Measurements from ENCODE around the gene SOS1. TPM values are rescaled to one million over a fixed set of nuclear protein-coding genes. Genes with fewer than 3 reads are reported as not detected.

Gene SOS1
- polyA plus RNA-seq, 1 of the 3 experiments (the other 2 are of a cell fraction) = 12.8 TPM

DNA sequence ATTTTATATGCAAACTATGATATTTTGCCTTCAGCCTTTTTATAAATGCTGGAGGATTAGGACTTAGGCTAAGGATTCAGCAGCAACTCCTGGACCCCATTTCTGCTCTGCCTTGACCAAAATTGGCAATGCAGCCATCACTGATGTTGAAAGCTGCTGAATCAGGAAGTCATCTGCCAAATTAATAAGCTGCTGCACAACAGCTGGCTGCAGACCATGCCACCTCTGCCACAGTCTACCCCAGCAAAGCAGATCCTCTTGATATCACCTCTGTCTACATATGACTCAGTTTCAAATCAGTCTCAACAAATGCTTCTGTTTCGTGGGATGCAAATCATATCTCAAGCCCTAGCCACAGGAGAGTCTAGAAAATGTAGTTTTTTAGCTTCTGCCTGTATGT, 7.1 kb upstream of the SOS1 start (continued):
- TF ChIP-seq, protein P1, sequence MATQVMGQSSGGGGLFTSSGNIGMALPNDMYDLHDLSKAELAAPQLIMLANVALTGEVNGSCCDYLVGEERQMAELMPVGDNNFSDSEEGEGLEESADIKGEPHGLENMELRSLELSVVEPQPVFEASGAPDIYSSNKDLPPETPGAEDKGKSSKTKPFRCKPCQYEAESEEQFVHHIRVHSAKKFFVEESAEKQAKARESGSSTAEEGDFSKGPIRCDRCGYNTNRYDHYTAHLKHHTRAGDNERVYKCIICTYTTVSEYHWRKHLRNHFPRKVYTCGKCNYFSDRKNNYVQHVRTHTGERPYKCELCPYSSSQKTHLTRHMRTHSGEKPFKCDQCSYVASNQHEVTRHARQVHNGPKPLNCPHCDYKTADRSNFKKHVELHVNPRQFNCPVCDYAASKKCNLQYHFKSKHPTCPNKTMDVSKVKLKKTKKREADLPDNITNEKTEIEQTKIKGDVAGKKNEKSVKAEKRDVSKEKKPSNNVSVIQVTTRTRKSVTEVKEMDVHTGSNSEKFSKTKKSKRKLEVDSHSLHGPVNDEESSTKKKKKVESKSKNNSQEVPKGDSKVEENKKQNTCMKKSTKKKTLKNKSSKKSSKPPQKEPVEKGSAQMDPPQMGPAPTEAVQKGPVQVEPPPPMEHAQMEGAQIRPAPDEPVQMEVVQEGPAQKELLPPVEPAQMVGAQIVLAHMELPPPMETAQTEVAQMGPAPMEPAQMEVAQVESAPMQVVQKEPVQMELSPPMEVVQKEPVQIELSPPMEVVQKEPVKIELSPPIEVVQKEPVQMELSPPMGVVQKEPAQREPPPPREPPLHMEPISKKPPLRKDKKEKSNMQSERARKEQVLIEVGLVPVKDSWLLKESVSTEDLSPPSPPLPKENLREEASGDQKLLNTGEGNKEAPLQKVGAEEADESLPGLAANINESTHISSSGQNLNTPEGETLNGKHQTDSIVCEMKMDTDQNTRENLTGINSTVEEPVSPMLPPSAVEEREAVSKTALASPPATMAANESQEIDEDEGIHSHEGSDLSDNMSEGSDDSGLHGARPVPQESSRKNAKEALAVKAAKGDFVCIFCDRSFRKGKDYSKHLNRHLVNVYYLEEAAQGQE (IDR thresholded peaks at IDR 0.05; ENCODE audit: low read depth, low read length) = no peak
- TF ChIP-seq JUND (IDR thresholded peaks at IDR 0.05) (no peak), SMC3 (IDR thresholded peaks at IDR 0.05; ENCODE audit: low read depth, low read length) (no peak), SIN3A (IDR thresholded peaks at IDR 0.05; ENCODE audit: borderline replicate concordance, low read depth, low read length) (no peak), FOXJ3 (CRISPR knock-in tag; IDR thresholded peaks at IDR 0.05) (0 out of 2 replicates have a peak, but pooled peaks have one; percentile 66), RFX5 (IDR thresholded peaks at IDR 0.05; ENCODE audit: low read length) (no peak), CHD2 (IDR thresholded peaks at IDR 0.05; ENCODE audit: low read length, partially characterized antibody) (peak; percentile 71), RCOR1 (IDR thresholded peaks at IDR 0.05; ENCODE audit: low read length) (peak; percentile 80), EZH2phosphoT487 (IDR thresholded peaks at IDR 0.05; ENCODE audit: borderline replicate concordance, low read depth) (no peak), NFIC (IDR thresholded peaks at IDR 0.05; ENCODE audit: borderline replicate concordance) (no peak), GATA2 (CRISPR knock-in tag; IDR thresholded peaks at IDR 0.05) (peak; percentile 93), RXRA (IDR thresholded peaks at IDR 0.05; ENCODE audit: borderline replicate concordance, low read depth) (no peak), GABPA (IDR thresholded peaks at IDR 0.05; ENCODE audit: low read depth) (no peak), TAF1 (IDR thresholded peaks at IDR 0.05; ENCODE audit: borderline replicate concordance, low read depth, low read length) (no peak), TCF12 (IDR thresholded peaks at IDR 0.05) (peak; percentile 32; the same call in 1 of the 2 replicates), RAD21 (IDR thresholded peaks at IDR 0.05; ENCODE audit: low read length) (no peak)
- TF ChIP-seq, protein P2, sequence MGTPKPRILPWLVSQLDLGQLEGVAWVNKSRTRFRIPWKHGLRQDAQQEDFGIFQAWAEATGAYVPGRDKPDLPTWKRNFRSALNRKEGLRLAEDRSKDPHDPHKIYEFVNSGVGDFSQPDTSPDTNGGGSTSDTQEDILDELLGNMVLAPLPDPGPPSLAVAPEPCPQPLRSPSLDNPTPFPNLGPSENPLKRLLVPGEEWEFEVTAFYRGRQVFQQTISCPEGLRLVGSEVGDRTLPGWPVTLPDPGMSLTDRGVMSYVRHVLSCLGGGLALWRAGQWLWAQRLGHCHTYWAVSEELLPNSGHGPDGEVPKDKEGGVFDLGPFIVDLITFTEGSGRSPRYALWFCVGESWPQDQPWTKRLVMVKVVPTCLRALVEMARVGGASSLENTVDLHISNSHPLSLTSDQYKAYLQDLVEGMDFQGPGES (IDR thresholded peaks at IDR 0.05; ENCODE audit: low read depth, low read length) = no peak
- TF ChIP-seq, protein P3, sequence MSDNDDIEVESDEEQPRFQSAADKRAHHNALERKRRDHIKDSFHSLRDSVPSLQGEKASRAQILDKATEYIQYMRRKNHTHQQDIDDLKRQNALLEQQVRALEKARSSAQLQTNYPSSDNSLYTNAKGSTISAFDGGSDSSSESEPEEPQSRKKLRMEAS (IDR thresholded peaks at IDR 0.05; ENCODE audit: low read depth) = no peak

DNA sequence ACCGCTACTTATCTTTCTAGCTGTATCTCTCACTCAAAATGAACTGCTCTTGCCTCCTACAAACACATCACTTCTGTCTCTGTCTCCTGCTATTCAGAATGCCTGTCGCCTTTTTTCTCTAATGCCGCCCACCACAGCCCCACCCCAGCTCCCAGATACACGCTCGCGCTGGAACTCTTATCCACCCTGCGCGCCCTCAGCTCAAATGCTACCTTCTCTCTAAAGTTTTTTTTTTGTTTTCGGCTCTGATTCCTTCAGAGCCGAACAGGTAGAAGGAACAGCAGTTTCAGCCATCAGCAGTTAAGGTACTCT, 3.9 kb upstream of the SOS1 start:
- Histone ChIP-seq H3F3A (replicated peaks; ENCODE audit: insufficient read depth) (peaks cover 7% of the 10 kb centered on the region), H3K4me3 (ENCODE audit: low read depth in 2 of 2, low read length in 1 of 2) (peak overlapping the region; percentile 87 to 89), H3K79me2 (ENCODE audit: insufficient read depth) (peaks cover 4% of the 10 kb centered on the region), H3K4me2 (peak overlapping the region; percentile 89), H3K27ac (ENCODE audit: low read depth in 2 of 2, low read length in 1 of 2) (peak overlapping the region; percentile 17 to 92; a peak in 3 of 4 replicates), H3K27me3 (ENCODE audit: insufficient read depth) (no peaks in the 10 kb centered on the region), H3K4me1 (ENCODE audit: control insufficient read depth in 1 of 2, insufficient read depth in 2 of 2, low read depth in 1 of 2, low read length in 1 of 2) (peaks cover 6 to 29% of the 10 kb centered on the region in 2 experiments; a peak in 3 of 4 replicates), H3K9me2 (no peaks in the 10 kb centered on the region), H4K20me1 (ENCODE audit: insufficient read depth) (peaks cover 2% of the 10 kb centered on the region; the same call in 1 of the 2 replicates), H3K9ac (peak overlapping the region; percentile 65), H2AFZ (ENCODE audit: low read depth) (peak overlapping the region; percentile 96), H3K36me3 (replicated peaks in 1 of 2; ENCODE audit: control insufficient read depth in 1 of 2, insufficient read depth in 2 of 2, low read length in 1 of 2) (no peaks in the 10 kb centered on the region), H3K9me3 (no peaks in the 10 kb centered on the region)
- DNase-seq = peak; percentile 47
- 2% methylated on average over 10 of the region's 10 CpGs for WGBS (ENCODE audit: low lambda C conversion rate)
- ChIA-PET CTCF (interaction anchor here (0.7 to 8.1 kb wide), 24 partner anchors 10 to 195 kb away, joined by 3 to 76 read pairs (median 3); no protein-coding TSS in a partner anchor), POLR2A (interaction anchor here (0.6 to 1.5 kb wide), 5 partner anchors 15 to 119 kb away, joined by 3 to 6 read pairs (median 4); partner anchors contain the start of gene CDKL4)
- TF ChIP-seq, protein P4, sequence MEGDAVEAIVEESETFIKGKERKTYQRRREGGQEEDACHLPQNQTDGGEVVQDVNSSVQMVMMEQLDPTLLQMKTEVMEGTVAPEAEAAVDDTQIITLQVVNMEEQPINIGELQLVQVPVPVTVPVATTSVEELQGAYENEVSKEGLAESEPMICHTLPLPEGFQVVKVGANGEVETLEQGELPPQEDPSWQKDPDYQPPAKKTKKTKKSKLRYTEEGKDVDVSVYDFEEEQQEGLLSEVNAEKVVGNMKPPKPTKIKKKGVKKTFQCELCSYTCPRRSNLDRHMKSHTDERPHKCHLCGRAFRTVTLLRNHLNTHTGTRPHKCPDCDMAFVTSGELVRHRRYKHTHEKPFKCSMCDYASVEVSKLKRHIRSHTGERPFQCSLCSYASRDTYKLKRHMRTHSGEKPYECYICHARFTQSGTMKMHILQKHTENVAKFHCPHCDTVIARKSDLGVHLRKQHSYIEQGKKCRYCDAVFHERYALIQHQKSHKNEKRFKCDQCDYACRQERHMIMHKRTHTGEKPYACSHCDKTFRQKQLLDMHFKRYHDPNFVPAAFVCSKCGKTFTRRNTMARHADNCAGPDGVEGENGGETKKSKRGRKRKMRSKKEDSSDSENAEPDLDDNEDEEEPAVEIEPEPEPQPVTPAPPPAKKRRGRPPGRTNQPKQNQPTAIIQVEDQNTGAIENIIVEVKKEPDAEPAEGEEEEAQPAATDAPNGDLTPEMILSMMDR (IDR thresholded peaks at IDR 0.05) = 0 out of 2 replicates have a peak, but pooled peaks have one; percentile 12
- TF ChIP-seq SMC3 (IDR thresholded peaks at IDR 0.05; ENCODE audit: low read depth, low read length) = no peak
